Mesendoderm (in vitro differentiated cells): ENCODE measurements around the gene TXNL4A.

ENCODE experiments used
- DNase-seq: peaks from one replicate; pipeline ENCODE4 v3.0.0; 2013
- H2AK5ac ChIP-seq: 2 replicates; pipeline ENCODE4 v1.6.1; 2013; ENCODE audit warnings: low read length, inconsistent platforms
- H2BK120ac ChIP-seq: 2 replicates; pipeline ENCODE4 v1.6.1; 2013; ENCODE audit warnings: low read depth, mild to moderate bottlenecking, low read length, moderate library complexity, mixed read lengths
- H2BK15ac ChIP-seq: replicated peaks from 2 replicates; pipeline ENCODE4 v1.6.1; 2013; ENCODE audit warnings: low read depth, mild to moderate bottlenecking, moderate library complexity
- H2BK5ac ChIP-seq: 2 replicates; pipeline ENCODE4 v1.6.1; 2013; ENCODE audit warnings: low read length, inconsistent platforms
- H3K18ac ChIP-seq: 2 replicates; pipeline ENCODE4 v1.6.1; 2013; ENCODE audit warnings: mild to moderate bottlenecking, low read length, mixed read lengths
- H3K23ac ChIP-seq: one replicate; pipeline ENCODE4 v1.6.1; 2013; ENCODE audit warnings: low read length
- H3K27ac ChIP-seq: 2 replicates; pipeline ENCODE4 v1.5.1; 2013; ENCODE audit warnings: low read depth, mild to moderate bottlenecking, inconsistent platforms, low read length, moderate library complexity
- H3K27me3 ChIP-seq: 2 replicates; pipeline ENCODE4 v1.6.1; 2013; ENCODE audit warnings: low read length, control low read depth, mild to moderate bottlenecking, inconsistent platforms; ENCODE audit not compliant: insufficient read depth, poor library complexity
- H3K36me3 ChIP-seq: 2 replicates; pipeline ENCODE4 v1.6.1; 2013; ENCODE audit warnings: low read length, inconsistent platforms; ENCODE audit not compliant: control insufficient read depth, insufficient read depth
- H3K4ac ChIP-seq: one replicate; pipeline ENCODE4 v1.6.1; 2013; ENCODE audit warnings: low read depth, mild to moderate bottlenecking, low read length, moderate library complexity
- H3K4me1 ChIP-seq: 2 replicates; pipeline ENCODE4 v1.6.1; 2013; ENCODE audit warnings: low read depth, low read length, inconsistent platforms; ENCODE audit not compliant: control insufficient read depth
- H3K4me2 ChIP-seq: 2 replicates; pipeline ENCODE4 v1.6.1; 2013; ENCODE audit warnings: low read length
- H3K4me3 ChIP-seq: 2 replicates; pipeline ENCODE4 v1.5.1; 2013; ENCODE audit warnings: mild to moderate bottlenecking, low read length
- H3K56ac ChIP-seq: one replicate; pipeline ENCODE4 v1.6.1; 2013; ENCODE audit warnings: low read length
- H3K79me1 ChIP-seq: 2 replicates; pipeline ENCODE4 v1.6.1; 2013; ENCODE audit warnings: low read length, inconsistent platforms
- H3K79me2 ChIP-seq: 2 replicates; pipeline ENCODE4 v1.6.1; 2013; ENCODE audit warnings: mild to moderate bottlenecking, low read length; ENCODE audit not compliant: control insufficient read depth, insufficient read depth
- H3K9ac ChIP-seq: 2 replicates; pipeline ENCODE4 v1.6.1; 2013; ENCODE audit warnings: low read length, inconsistent platforms
- H4K5ac ChIP-seq: one replicate; pipeline ENCODE4 v1.6.1; 2013; ENCODE audit warnings: low read length
- H4K8ac ChIP-seq: one replicate; pipeline ENCODE4 v1.6.1; 2013; ENCODE audit warnings: low read depth, mild to moderate bottlenecking, control low read depth, low read length, moderate library complexity
- WGBS: extraction: QIAGEN DNeasy Blood & Tissue Kit; methylation state at CpG from one replicate; pipeline ENCODE4 v1.1.7; 2013; ENCODE audit warnings: low lambda C conversion rate, missing lambda C conversion rate; ENCODE audit not compliant: insufficient coverage; ENCODE audit errors: extremely low coverage; 5-methylcytosine and 5-hydroxymethylcytosine counted together

TXNL4A gene

DNA sequence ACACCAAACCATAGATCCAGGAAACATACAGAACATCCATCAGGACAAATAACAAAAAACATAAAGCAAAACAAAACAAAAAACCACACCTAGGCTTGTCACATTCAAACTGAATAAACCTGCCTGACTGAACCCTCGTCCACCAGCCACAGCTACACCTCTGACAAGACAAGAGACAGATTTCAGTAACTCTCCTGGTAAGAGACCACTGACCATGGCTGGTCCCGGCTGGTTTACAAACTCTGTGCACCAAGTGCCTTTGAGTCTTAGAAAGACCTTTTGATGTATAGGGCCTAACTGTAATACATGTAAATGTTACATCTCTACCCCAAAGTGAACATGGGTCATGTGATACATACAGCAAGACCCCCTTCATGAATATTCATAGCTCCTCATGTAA is 32.1 kb downstream of the TXNL4A start:
- H2BK5ac ChIP-seq = no peak overlapping the region
- H2AK5ac ChIP-seq = no peak overlapping the region
- H2BK120ac ChIP-seq = no peak overlapping the region
- H3K79me2 ChIP-seq = no peaks in the 10 kb centered on the region
- H3K56ac ChIP-seq = no peak overlapping the region
- H3K4me3 ChIP-seq = no peak overlapping the region
- no peak overlapping the region for H3K27ac ChIP-seq
- no peak for DNase-seq
- peaks cover 3% of the 10 kb centered on the region for H3K4me1 ChIP-seq
- no peak overlapping the region for H4K8ac ChIP-seq
- H2BK15ac ChIP-seq = no peak overlapping the region
- no peak overlapping the region for H3K18ac ChIP-seq
- H3K4ac ChIP-seq = no peak overlapping the region
- no peaks in the 10 kb centered on the region for H3K36me3 ChIP-seq
- no CpG with 5 or more reads among the region's 2 CpGs for WGBS
- no peak overlapping the region for H3K9ac ChIP-seq
- H3K79me1 ChIP-seq = no peaks in the 10 kb centered on the region
- H3K4me2 ChIP-seq = no peak overlapping the region
- H3K27me3 ChIP-seq = peaks cover 11% of the 10 kb centered on the region
- no peak overlapping the region for H3K23ac ChIP-seq
- H4K5ac ChIP-seq = no peak overlapping the region

DNA sequence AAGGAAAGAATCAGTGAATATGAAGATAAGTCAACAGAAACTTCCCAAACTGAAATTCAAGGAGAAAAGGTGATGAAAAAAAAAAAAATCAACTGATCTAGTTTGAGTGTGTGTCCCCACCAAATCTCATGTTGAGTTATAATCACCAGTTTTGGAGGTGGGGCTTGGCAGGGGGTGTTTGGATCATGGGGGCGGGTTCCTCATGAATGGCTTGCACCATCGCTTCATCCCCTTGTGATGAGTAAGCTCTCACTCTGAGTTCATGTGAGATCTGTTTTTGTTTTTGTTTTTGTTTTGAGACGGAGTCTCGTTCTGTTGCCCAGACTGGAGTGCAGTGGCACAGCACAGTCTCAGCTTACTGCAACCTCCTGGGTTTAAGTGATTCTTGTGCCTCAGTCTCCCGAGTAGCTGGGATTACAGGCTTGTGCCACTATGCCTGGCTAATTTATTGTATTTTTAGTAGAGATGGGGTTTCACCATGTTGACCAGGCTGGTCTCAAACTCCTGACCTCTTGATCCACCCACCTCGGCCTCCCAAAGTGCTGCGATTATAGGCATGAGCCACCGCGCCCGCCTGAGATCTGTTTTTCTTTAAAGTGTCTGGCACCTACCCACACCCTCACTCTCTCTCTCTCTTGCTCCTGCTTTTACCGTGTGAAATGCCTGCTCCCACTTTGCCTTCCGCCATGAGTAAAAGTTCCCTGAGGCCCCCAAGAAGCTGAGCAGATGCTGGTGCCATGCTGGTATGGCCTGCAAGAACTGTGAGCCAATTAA is 32.9 kb downstream of the TXNL4A start:
- Histone ChIP-seq H2BK5ac (no peak overlapping the region), H2BK15ac (no peak overlapping the region), H3K4me3 (no peak overlapping the region), H3K4ac (no peak overlapping the region), H3K36me3 (no peaks in the 10 kb centered on the region), H3K27me3 (peaks cover 11% of the 10 kb centered on the region), H3K18ac (no peak overlapping the region), H2AK5ac (no peak overlapping the region), H3K4me1 (peaks cover 3% of the 10 kb centered on the region), H3K27ac (no peak overlapping the region), H2BK120ac (no peak overlapping the region), H3K9ac (no peak overlapping the region), H3K23ac (no peak overlapping the region), H4K8ac (no peak overlapping the region), H4K5ac (no peak overlapping the region), H3K79me1 (no peaks in the 10 kb centered on the region), H3K56ac (no peak overlapping the region), H3K79me2 (no peaks in the 10 kb centered on the region), H3K4me2 (no peak overlapping the region)
- WGBS = no CpG with 5 or more reads among the region's 12 CpGs
- DNase-seq = no peak

DNA sequence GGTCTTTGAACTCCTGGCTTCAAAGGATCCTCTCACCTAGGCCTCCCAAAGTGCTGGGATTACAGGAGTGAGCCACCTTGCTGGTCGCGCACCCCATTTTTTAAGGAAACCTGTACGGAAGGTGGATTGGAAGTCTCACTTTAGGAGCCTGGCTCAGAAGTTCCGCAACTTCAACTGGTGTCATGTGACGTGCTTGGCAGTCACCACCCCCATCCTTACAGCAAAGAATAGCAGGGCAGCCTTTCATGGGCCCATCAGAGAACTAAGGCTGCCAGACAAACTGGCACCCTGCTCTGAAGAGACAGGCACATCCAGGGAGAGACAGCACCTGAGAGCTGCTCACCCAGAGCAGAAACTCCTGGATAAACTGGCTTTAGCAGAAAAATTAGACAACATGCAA is 33.6 kb downstream of the TXNL4A start:
- no peaks in the 10 kb centered on the region for H3K79me1 ChIP-seq
- no peak overlapping the region for H3K9ac ChIP-seq
- peaks cover 3% of the 10 kb centered on the region for H3K4me1 ChIP-seq
- no peak overlapping the region for H2AK5ac ChIP-seq
- no peak overlapping the region for H3K23ac ChIP-seq
- no peak overlapping the region for H3K18ac ChIP-seq
- H2BK5ac ChIP-seq = no peak overlapping the region
- WGBS = no CpG with 5 or more reads among the region's 5 CpGs
- H3K27ac ChIP-seq = no peak overlapping the region
- no peaks in the 10 kb centered on the region for H3K79me2 ChIP-seq
- H2BK120ac ChIP-seq = no peak overlapping the region
- H3K4me3 ChIP-seq = no peak overlapping the region
- no peak overlapping the region for H3K56ac ChIP-seq
- no peak overlapping the region for H2BK15ac ChIP-seq
- no peak overlapping the region for H3K4ac ChIP-seq
- H3K27me3 ChIP-seq = peaks cover 11% of the 10 kb centered on the region
- no peak overlapping the region for H4K5ac ChIP-seq
- H4K8ac ChIP-seq = no peak overlapping the region
- no peaks in the 10 kb centered on the region for H3K36me3 ChIP-seq
- H3K4me2 ChIP-seq = no peak overlapping the region
- no peak for DNase-seq

DNA sequence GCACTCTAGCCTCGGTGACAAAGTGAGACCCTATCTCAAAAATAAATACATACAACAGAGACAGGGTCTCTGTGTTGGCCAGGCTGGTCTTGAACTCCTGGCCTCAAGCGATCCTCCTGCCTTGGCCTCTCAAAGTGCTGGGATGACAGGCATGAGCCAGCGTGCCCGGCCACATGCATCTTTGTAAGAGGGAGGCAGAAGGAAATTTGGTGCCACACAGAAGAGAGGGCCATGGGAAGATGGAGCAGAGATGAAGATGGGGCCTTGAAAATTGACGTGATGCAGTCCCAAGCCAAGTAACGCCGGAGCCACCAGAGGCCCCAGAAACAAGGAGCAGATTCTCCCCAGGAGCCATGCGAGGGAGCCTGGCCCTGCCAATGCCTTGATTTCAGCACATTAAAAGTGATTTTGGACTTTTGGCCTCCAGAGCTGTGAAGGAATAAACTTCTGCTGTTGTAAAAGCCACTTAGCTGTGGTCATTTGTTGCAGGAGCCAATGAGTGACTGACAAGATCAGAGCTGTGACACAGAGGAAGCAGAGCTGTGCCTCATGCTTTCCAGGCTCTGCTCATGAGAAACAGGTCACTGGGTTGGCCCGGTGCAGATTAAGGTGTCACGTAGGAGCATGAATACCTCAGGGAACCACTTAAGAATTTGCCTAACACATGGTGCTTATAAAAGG is 34.3 kb downstream of the TXNL4A start:
- DNase-seq = no peak
- Histone ChIP-seq H3K27me3 (peaks cover 11% of the 10 kb centered on the region), H3K23ac (no peak overlapping the region), H3K4me1 (no peaks in the 10 kb centered on the region), H3K79me2 (no peaks in the 10 kb centered on the region), H4K8ac (no peak overlapping the region), H3K4me2 (no peak overlapping the region), H3K4ac (no peak overlapping the region), H2BK5ac (no peak overlapping the region), H3K56ac (no peak overlapping the region), H3K18ac (no peak overlapping the region), H2BK15ac (no peak overlapping the region), H2AK5ac (no peak overlapping the region), H4K5ac (no peak overlapping the region), H3K79me1 (no peaks in the 10 kb centered on the region), H2BK120ac (no peak overlapping the region), H3K27ac (no peak overlapping the region), H3K4me3 (no peak overlapping the region), H3K36me3 (no peaks in the 10 kb centered on the region), H3K9ac (no peak overlapping the region)
- no CpG with 5 or more reads among the region's 10 CpGs for WGBS

DNA sequence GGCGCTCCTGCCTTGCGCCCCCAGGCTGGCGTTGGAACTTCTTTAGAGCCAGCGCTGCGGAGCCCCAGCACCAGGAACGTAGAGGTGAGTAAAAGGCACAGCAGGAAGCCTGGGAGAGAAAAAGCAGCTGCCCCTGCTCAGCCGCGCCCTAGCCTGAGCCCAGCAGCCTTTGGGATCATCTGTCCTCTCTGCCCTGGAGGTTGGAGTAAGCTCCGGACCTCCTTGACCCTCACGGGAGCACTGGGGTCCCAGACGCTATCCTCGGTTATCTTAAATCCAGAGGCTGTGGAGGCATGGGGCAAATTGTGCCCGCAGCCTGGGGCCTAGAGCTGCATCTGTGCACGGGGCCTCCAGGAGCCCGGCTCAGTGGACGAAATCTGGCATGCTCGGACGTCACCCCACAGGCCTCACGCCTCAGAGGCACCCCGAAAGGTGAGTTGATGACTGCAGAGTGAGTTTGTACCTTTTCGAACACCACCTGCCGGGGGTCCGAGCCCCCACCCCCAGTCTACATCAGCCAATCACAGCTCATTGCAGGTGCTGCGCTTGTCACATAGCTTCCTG is 35.3 kb downstream of the TXNL4A start:
- H3K79me2 ChIP-seq = no peaks in the 10 kb centered on the region
- H4K5ac ChIP-seq = no peak overlapping the region
- no peaks in the 10 kb centered on the region for H3K79me1 ChIP-seq
- no peak overlapping the region for H2BK15ac ChIP-seq
- peak; percentile 53 for DNase-seq
- no peak overlapping the region for H3K27ac ChIP-seq
- H3K4ac ChIP-seq = no peak overlapping the region
- no peak overlapping the region for H3K4me2 ChIP-seq
- H2BK5ac ChIP-seq = no peak overlapping the region
- no peak overlapping the region for H3K4me3 ChIP-seq
- no peaks in the 10 kb centered on the region for H3K4me1 ChIP-seq
- H3K23ac ChIP-seq = no peak overlapping the region
- no peak overlapping the region for H4K8ac ChIP-seq
- H3K56ac ChIP-seq = no peak overlapping the region
- H2BK120ac ChIP-seq = no peak overlapping the region
- no peak overlapping the region for H3K18ac ChIP-seq
- H3K36me3 ChIP-seq = no peaks in the 10 kb centered on the region
- WGBS = no CpG with 5 or more reads among the region's 24 CpGs
- peaks cover 11% of the 10 kb centered on the region for H3K27me3 ChIP-seq
- H2AK5ac ChIP-seq = no peak overlapping the region
- H3K9ac ChIP-seq = no peak overlapping the region
